ENCODE data around the gene ZNF592.

Gene ZNF592

DNA sequence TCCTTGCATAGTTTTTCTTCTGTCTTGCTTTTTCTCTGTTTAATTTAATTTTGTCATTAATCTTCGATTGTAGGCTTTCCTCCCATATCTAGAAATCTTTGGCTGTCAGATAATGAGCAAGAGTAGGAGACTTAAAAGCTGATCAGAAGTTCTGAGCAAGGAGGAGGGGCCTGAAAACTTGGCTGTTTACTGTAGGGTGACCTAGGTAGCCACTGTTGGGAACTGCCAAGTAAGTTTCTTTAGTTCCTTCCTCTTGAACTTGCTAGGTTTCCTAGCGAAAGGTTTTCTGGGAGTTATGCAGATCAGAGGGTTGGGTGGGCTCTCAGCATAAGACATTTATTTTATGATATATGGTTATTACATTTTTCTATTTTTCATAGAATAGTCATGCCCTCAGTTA is 83.2 kb downstream of the ZNF592 start:
- no peak for TF ChIP-seq ZFX (IDR thresholded peaks at IDR 0.05; ENCODE audit: borderline replicate concordance)
- TF ChIP-seq CTCF (IDR thresholded peaks at IDR 0.05), result no peak

DNA sequence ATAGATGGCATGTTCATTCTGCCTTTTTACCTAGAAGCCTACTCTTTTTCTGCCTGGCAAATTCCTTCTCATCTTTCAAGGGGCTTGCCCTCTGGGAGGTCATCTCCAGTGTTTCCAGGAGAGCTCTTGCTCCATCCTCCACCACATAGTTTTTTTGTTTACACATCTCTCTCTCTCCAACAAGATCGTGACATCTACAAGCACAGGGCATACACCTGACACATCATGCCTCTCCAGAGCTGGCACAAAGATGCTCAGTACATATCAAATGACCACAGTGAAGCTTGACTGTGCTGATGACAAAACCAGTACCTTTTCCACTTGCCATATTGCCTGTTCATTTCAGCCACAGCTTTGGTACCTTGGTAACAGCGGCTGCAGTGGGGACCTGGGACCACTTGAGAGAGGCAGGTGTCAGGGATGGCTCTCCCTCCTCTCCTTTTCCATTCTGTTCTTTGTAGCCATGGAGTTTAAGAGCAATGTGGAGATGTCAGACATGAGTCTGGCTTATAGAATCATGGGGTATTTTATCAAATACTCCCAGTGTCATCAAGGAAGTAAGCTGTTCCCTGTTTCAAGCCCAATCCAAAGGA is 84.2 kb downstream of the ZNF592 start:
- TF ChIP-seq CTCF (IDR thresholded peaks at IDR 0.05) (no peak), ZFX (IDR thresholded peaks at IDR 0.05; ENCODE audit: borderline replicate concordance) (no peak)
- no peak overlapping the region for H3K27ac ChIP-seq

More for the DNA sequence above, 83.2 kb downstream of the ZNF592 start:
- no peak overlapping the region for H3K27ac ChIP-seq

GRCh38 chr15:84833447-84834228 is 85.2 kb downstream of the ZNF592 start:
- no peak overlapping the region for H3K27ac ChIP-seq
- no peak for TF ChIP-seq ZFX (IDR thresholded peaks at IDR 0.05; ENCODE audit: borderline replicate concordance)
- TF ChIP-seq CTCF (IDR thresholded peaks at IDR 0.05), result no peak

DNA sequence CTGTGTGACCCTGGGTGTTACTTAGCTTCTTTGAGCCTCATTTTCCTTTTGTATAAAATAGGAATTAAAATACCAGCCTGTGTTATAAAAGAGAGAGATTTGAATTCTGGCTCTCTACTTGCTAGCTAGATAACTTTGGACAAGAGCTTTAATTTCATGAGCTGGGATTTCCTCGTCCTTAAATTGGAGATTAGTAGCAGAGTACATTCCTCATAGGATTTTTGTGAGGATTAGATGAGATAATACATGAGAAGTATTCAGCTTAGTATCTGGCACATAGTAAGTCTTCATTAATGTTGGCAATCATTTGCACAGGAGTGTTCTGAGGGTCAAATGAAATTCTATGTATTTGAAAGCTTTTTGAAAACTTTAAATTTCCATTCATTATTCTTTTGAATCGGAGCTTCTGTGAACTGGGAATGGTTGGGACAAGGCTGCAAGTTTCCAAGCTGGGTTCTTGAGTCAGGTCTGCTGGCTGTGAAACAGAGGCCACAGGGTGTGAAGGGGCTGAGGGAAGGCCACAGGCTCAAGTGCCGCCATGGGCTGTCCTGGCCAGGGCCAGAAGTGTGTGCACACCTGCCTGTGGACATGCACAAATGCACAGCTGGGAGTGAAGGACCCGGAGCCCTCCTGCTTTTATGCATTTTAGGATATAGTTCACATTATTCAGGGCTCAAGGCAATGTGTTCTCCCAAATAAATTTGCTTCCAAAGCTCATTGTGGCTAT is 86.0 kb downstream of the ZNF592 start:
- no peak overlapping the region for H3K27ac ChIP-seq
- TF ChIP-seq CTCF (IDR thresholded peaks at IDR 0.05), result no peak

GRCh38 chr15:84834969-84835368 is 86.6 kb downstream of the ZNF592 start:
- H3K27ac ChIP-seq, result no peak overlapping the region
- TF ChIP-seq CTCF (IDR thresholded peaks at IDR 0.05) (no peak), ZFX (IDR thresholded peaks at IDR 0.05; ENCODE audit: borderline replicate concordance) (no peak)

GRCh38 chr15:84835661-84836337 is 87.4 kb downstream of the ZNF592 start:
- no peak overlapping the region for H3K27ac ChIP-seq
- TF ChIP-seq CTCF (IDR thresholded peaks at IDR 0.05) (no peak), ZFX (IDR thresholded peaks at IDR 0.05; ENCODE audit: borderline replicate concordance) (no peak)
